ENCODE data around the gene ZNF212. TPM values are rescaled to one million over a fixed set of nuclear protein-coding genes. Genes with fewer than 3 reads are reported as not detected.

The ZNF212 gene
- polyA plus RNA-seq, 1 donor from 2014 or later = 12.2 TPM

DNA sequence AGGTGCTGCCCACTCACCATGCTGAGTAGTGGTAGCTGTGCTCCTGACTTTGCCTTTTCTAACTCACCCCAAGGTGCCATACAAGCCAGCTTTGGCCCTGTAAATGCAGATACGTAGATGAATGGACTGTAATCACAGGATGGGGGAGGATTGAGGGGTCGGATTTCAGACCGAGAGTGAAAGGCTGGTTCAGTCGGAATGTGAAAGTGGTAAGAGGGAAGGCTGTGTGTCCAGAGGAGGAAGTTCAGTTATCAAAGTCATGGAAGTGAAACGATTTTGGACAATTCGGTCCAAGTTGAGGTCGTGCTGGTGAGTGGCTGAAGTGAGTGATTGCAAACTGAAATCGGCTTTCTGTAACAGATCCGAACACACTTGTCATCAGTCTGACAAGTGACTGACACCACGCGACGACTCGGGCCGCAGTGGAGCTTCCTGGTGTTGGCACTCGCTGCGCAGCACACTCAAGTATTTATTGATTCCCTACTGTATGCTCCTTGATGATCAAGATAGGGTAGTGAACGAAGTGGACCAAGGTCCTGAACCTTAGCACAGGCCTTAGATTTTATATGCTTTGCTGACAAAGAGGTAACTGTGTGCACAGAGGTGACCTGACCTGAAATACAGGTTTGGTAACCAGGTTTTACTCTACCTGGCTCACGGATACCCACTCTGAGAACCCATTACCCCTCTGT lies 33.6 kb upstream of the ZNF212 start:
- no peak overlapping the region for H3K27ac ChIP-seq (ENCODE audit: low read length)
- TF ChIP-seq EP300 (conservative IDR thresholded peaks at IDR 0.05; ENCODE audit: poor library complexity, severe bottlenecking) = no peak
- TF ChIP-seq SMC3 (conservative IDR thresholded peaks at IDR 0.05; ENCODE audit: poor library complexity) = no peak
- no peak overlapping the region for H3K4me2 ChIP-seq (ENCODE audit: low read length)
- H3K9me2 ChIP-seq (ENCODE audit: insufficient read depth, low read length) = no peaks in the 10 kb centered on the region
- H3F3A ChIP-seq (ENCODE audit: insufficient read depth, low read length, poor library complexity, severe bottlenecking) = no peaks in the 10 kb centered on the region
- H3K4me3 ChIP-seq (ENCODE audit: low read length) = no peak overlapping the region
- no peaks in the 10 kb centered on the region for H4K20me1 ChIP-seq (ENCODE audit: insufficient read depth)
- peaks cover 7% of the 10 kb centered on the region for H3K36me3 ChIP-seq (ENCODE audit: insufficient read depth, low read length)
- no peaks in the 10 kb centered on the region for H3K79me2 ChIP-seq (replicated peaks; ENCODE audit: insufficient read depth, low read length)
- no peak overlapping the region for H2AFZ ChIP-seq (ENCODE audit: low read depth, low read length)
- no peak overlapping the region for H3K9ac ChIP-seq (ENCODE audit: low read length)
- no peaks in the 10 kb centered on the region for H3K9me3 ChIP-seq (ENCODE audit: low read length)
- H3K27me3 ChIP-seq (ENCODE audit: insufficient read depth, low read depth, low read length) = no peaks in the 10 kb centered on the region

- Histone ChIP-seq H3K36me3 (ENCODE audit: insufficient read depth, low read length) (peaks cover 12% of the 10 kb centered on the region), H3K79me2 (replicated peaks; ENCODE audit: insufficient read depth, low read length) (no peaks in the 10 kb centered on the region), H3K9me2 (ENCODE audit: insufficient read depth, low read length) (no peaks in the 10 kb centered on the region), H4K20me1 (ENCODE audit: insufficient read depth) (no peaks in the 10 kb centered on the region), H3F3A (ENCODE audit: insufficient read depth, low read length, poor library complexity, severe bottlenecking) (no peaks in the 10 kb centered on the region), H3K27ac (ENCODE audit: low read length) (no peak overlapping the region), H3K27me3 (ENCODE audit: insufficient read depth, low read depth, low read length) (no peaks in the 10 kb centered on the region), H3K4me3 (ENCODE audit: low read length) (no peak overlapping the region), H3K9me3 (ENCODE audit: low read length) (no peaks in the 10 kb centered on the region), H3K4me2 (ENCODE audit: low read length) (no peak overlapping the region), H3K9ac (ENCODE audit: low read length) (no peak overlapping the region), H2AFZ (ENCODE audit: low read depth, low read length) (no peak overlapping the region)
- TF ChIP-seq MXI1 (conservative IDR thresholded peaks at IDR 0.05; ENCODE audit: poor library complexity, severe bottlenecking) (no peak), CTCF (IDR thresholded peaks at IDR 0.05; ENCODE audit: poor library complexity, severe bottlenecking) (no peak), EP300 (conservative IDR thresholded peaks at IDR 0.05; ENCODE audit: poor library complexity, severe bottlenecking) (no peak)
- TF ChIP-seq, protein P1, sequence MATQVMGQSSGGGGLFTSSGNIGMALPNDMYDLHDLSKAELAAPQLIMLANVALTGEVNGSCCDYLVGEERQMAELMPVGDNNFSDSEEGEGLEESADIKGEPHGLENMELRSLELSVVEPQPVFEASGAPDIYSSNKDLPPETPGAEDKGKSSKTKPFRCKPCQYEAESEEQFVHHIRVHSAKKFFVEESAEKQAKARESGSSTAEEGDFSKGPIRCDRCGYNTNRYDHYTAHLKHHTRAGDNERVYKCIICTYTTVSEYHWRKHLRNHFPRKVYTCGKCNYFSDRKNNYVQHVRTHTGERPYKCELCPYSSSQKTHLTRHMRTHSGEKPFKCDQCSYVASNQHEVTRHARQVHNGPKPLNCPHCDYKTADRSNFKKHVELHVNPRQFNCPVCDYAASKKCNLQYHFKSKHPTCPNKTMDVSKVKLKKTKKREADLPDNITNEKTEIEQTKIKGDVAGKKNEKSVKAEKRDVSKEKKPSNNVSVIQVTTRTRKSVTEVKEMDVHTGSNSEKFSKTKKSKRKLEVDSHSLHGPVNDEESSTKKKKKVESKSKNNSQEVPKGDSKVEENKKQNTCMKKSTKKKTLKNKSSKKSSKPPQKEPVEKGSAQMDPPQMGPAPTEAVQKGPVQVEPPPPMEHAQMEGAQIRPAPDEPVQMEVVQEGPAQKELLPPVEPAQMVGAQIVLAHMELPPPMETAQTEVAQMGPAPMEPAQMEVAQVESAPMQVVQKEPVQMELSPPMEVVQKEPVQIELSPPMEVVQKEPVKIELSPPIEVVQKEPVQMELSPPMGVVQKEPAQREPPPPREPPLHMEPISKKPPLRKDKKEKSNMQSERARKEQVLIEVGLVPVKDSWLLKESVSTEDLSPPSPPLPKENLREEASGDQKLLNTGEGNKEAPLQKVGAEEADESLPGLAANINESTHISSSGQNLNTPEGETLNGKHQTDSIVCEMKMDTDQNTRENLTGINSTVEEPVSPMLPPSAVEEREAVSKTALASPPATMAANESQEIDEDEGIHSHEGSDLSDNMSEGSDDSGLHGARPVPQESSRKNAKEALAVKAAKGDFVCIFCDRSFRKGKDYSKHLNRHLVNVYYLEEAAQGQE (IDR thresholded peaks at IDR 0.05; ENCODE audit: borderline replicate concordance) = no peak
These were observed 32.0 kb upstream of the ZNF212 start for GRCh38 chr7:149207324-149208035.

Data from neural cell (in vitro differentiated cells).